ENCODE data around the gene KLK5. TPM values are rescaled to one million over a fixed set of nuclear protein-coding genes. Genes with fewer than 3 reads are reported as not detected.

The KLK5 gene
- total RNA-seq, 2 experiments from 2014 or later, result not detected

DNA sequence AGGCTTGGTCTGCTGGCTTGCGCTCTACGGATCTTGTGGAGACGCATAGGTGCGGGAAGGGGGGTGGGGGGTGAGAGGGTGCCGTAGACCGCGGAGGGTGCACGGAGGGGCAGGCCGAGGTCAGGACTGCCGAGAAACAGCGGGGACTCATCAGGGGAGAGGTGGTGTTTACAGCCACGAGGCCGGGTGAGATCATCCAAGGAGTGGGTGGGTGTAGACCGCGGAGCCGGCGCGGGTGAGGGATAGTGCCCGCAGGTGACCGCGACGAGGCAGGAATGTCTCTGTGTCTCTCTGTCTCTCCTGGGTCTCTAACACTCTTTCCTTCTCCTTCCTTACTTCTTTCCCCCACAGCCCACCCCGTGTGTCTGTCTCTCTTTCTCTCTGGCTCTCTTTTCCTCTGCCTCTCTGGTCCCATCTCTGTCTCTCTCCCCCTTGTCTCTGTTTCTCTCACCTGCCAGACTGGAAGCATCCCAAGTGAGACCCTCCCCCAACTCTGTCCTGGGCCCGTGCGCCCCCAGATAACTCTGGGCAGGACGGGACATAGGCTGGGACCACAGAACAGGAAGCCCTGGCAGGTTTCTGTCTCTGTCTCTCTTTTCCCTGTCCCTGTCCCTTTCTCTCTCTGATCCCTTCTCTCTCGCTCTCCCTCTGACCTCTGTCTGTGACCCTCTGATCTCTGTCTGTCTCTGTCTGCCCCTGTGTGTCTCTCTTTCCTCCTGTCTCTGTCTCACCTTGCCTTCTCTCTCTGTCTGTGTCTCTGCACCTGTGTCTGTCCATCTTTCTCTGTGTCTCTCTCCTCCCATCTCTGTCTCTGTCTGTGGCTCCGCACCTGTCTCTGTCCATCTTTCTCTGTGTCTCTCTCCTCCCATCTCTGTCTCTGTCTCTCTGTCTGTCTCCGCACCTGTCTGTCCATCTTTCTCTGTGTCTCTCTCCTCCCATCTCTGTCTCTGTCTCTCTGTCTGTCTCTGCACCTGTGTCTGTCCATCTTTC lies 39.8 kb downstream of the KLK5 start:
- Histone ChIP-seq H3K4me1 (ENCODE audit: insufficient read depth, low read length, poor library complexity, severe bottlenecking) (no peaks in the 10 kb centered on the region), H3K9me2 (ENCODE audit: insufficient read depth, low read length) (no peaks in the 10 kb centered on the region), H3K9me3 (ENCODE audit: low read length) (no peaks in the 10 kb centered on the region), H3K4me3 (ENCODE audit: low read depth, low read length, poor library complexity, severe bottlenecking) (no peak overlapping the region), H2AFZ (ENCODE audit: low read length) (no peak overlapping the region), H3K36me3 (ENCODE audit: insufficient read depth, low read length) (no peaks in the 10 kb centered on the region), H3K4me2 (ENCODE audit: low read length) (no peak overlapping the region), H4K20me1 (ENCODE audit: insufficient read depth, low read length) (no peaks in the 10 kb centered on the region), H3K27ac (ENCODE audit: low read depth, low read length, poor library complexity, severe bottlenecking) (no peak overlapping the region), H3K79me2 (ENCODE audit: insufficient read depth, low read depth, low read length) (no peaks in the 10 kb centered on the region)
- no TSS peak for BruUV-seq (replicated peaks)
- no peak for DNase-seq (ENCODE audit: low spot score)
- ChIA-PET POLR2A (no interaction called here), CTCF (ENCODE audit: unreplicated experiment) (no interaction called here)
- no peak for TF ChIP-seq EZH2phosphoT487 (IDR thresholded peaks at IDR 0.05; ENCODE audit: borderline replicate concordance, low read depth, low read length)
- TF ChIP-seq, protein P1, sequence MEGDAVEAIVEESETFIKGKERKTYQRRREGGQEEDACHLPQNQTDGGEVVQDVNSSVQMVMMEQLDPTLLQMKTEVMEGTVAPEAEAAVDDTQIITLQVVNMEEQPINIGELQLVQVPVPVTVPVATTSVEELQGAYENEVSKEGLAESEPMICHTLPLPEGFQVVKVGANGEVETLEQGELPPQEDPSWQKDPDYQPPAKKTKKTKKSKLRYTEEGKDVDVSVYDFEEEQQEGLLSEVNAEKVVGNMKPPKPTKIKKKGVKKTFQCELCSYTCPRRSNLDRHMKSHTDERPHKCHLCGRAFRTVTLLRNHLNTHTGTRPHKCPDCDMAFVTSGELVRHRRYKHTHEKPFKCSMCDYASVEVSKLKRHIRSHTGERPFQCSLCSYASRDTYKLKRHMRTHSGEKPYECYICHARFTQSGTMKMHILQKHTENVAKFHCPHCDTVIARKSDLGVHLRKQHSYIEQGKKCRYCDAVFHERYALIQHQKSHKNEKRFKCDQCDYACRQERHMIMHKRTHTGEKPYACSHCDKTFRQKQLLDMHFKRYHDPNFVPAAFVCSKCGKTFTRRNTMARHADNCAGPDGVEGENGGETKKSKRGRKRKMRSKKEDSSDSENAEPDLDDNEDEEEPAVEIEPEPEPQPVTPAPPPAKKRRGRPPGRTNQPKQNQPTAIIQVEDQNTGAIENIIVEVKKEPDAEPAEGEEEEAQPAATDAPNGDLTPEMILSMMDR (conservative IDR thresholded peaks at IDR 0.05; ENCODE audit: low read length), result no peak
- intact Hi-C loops (cut with micrococcal nuclease; ENCODE audit: unreplicated experiment), result no loop called here

DNA sequence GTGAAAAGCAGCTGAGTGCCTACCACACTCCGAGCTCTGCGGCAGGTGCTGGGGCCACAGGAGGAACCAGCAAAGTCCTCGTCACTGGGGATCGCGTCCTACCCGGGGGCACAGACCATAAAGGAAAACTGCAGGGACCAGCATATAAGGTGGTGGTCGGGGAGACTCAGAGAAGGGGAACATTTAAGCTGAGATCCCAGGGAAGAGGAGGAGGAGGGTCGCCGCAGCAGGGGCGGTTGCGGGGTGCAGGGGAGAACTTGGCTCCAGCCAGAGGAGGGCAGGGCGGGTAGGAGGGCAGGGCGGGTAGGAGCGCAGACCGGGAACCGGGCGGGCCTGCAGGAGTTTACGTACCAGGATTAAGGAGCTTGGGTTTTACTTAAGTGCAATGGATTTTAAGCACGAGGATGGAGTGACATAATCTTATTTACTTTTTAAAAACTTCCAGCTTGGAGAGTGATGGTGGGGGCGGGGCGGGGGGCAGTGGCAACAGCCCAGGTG lies 40.7 kb downstream of the KLK5 start:
- DNase-seq (ENCODE audit: low spot score), result no peak
- no TSS peak for BruUV-seq (replicated peaks)
- TF ChIP-seq, protein P1 (conservative IDR thresholded peaks at IDR 0.05; ENCODE audit: low read length), result no peak
- TF ChIP-seq EZH2phosphoT487 (IDR thresholded peaks at IDR 0.05; ENCODE audit: borderline replicate concordance, low read depth, low read length), result no peak
- ChIA-PET POLR2A (no interaction called here), CTCF (ENCODE audit: unreplicated experiment) (no interaction called here)
- no peak overlapping the region for H2AFZ ChIP-seq (ENCODE audit: low read length)
- no peaks in the 10 kb centered on the region for H3K36me3 ChIP-seq (ENCODE audit: insufficient read depth, low read length)
- no peaks in the 10 kb centered on the region for H3K9me2 ChIP-seq (ENCODE audit: insufficient read depth, low read length)
- H3K9me3 ChIP-seq (ENCODE audit: low read length), result no peaks in the 10 kb centered on the region
- no peak overlapping the region for H3K27ac ChIP-seq (ENCODE audit: low read depth, low read length, poor library complexity, severe bottlenecking)
- H4K20me1 ChIP-seq (ENCODE audit: insufficient read depth, low read length), result no peaks in the 10 kb centered on the region
- no peaks in the 10 kb centered on the region for H3K79me2 ChIP-seq (ENCODE audit: insufficient read depth, low read depth, low read length)
- intact Hi-C loops (cut with micrococcal nuclease; ENCODE audit: unreplicated experiment), result no loop called here
- no peaks in the 10 kb centered on the region for H3K4me1 ChIP-seq (ENCODE audit: insufficient read depth, low read length, poor library complexity, severe bottlenecking)
- no peak overlapping the region for H3K4me3 ChIP-seq (ENCODE audit: low read depth, low read length, poor library complexity, severe bottlenecking)
- H3K4me2 ChIP-seq (ENCODE audit: low read length), result no peak overlapping the region
